ENCODE results near the gene WDR54. TPM values are rescaled to one million over a fixed set of nuclear protein-coding genes. Genes with fewer than 3 reads are reported as not detected.

WDR54 gene
- total RNA-seq, 4 donors from 2014 or later = 1.2 to 2.5 (median 2.3) TPM; not detected in 1

GRCh38 chr2:74424995-74425406 lies 3.5 kb downstream of the WDR54 start:
- no peaks in the 10 kb centered on the region for H3K9me3 ChIP-seq
- DNase-seq = no peak
- H3K4me1 ChIP-seq = peaks cover 0 to 12% (median under 1%) of the 10 kb centered on the region in 4 donors
- H3K4me3 ChIP-seq = no peak overlapping the region
- peak overlapping the region in 2 of 4 donors; percentile 46 to 75 for H3K27ac ChIP-seq
- TF ChIP-seq POLR2A (IDR thresholded peaks at IDR 0.05) (no peak), CTCF (IDR thresholded peaks at IDR 0.05) (no peak)
- H3K27me3 ChIP-seq = no peaks in the 10 kb centered on the region
- peaks cover 0 to 46% (median 0%) of the 10 kb centered on the region in 3 donors for H3K36me3 ChIP-seq

GRCh38 chr2:74425523-74425922 lies 4.0 kb downstream of the WDR54 start:
- peak in 1 of 3 donors; percentile 70 for DNase-seq
- no peaks in the 10 kb centered on the region for H3K9me3 ChIP-seq

GRCh38 chr2:74426181-74426758 lies 4.7 kb downstream of the WDR54 start:
- peaks cover 0 to 48% (median 0%) of the 10 kb centered on the region in 3 donors for H3K36me3 ChIP-seq
- H3K27me3 ChIP-seq = no peaks in the 10 kb centered on the region
- H3K9me3 ChIP-seq = no peaks in the 10 kb centered on the region
- no peak overlapping the region for H3K4me3 ChIP-seq
- TF ChIP-seq CTCF (IDR thresholded peaks at IDR 0.05) (no peak), POLR2A (IDR thresholded peaks at IDR 0.05) (no peak)
- no peak for DNase-seq
- peak overlapping the region in 1 of 4 donors; percentile 57 for H3K27ac ChIP-seq
- peaks cover 0 to 21% (median 4%) of the 10 kb centered on the region in 4 donors for H3K4me1 ChIP-seq

More at GRCh38 chr2:74425523-74425922, 4.0 kb downstream of the WDR54 start:
- TF ChIP-seq POLR2A (IDR thresholded peaks at IDR 0.05) (no peak), CTCF (IDR thresholded peaks at IDR 0.05) (no peak)
- H3K27me3 ChIP-seq = no peaks in the 10 kb centered on the region
- H3K4me3 ChIP-seq = no peak overlapping the region
- peaks cover 0 to 17% (median 3%) of the 10 kb centered on the region in 4 donors for H3K4me1 ChIP-seq
- H3K36me3 ChIP-seq = peaks cover 0 to 46% (median 0%) of the 10 kb centered on the region in 3 donors
- H3K27ac ChIP-seq = peak overlapping the region in 2 of 4 donors; percentile 46 to 75

- Histone ChIP-seq H3K4me1 (peaks cover 0 to 16% (median 4%) of the 10 kb centered on the region in 4 donors), H3K27me3 (no peaks in the 10 kb centered on the region)
These were observed 6.0 kb downstream of the WDR54 start for GRCh38 chr2:74427551-74427950.

GRCh38 chr2:74428675-74429074 lies 7.1 kb downstream of the WDR54 start:
- Histone ChIP-seq H3K27ac (peak overlapping the region in 1 of 4 donors; percentile 91), H3K36me3 (peaks cover 0 to 60% (median 0%) of the 10 kb centered on the region in 3 donors)
- TF ChIP-seq POLR2A (IDR thresholded peaks at IDR 0.05) = no peak
- TF ChIP-seq CTCF (IDR thresholded peaks at IDR 0.05) = no peak

More at GRCh38 chr2:74427551-74427950, 6.0 kb downstream of the WDR54 start:
- no peak for DNase-seq
- H3K27ac ChIP-seq = no peak overlapping the region
- no peak for TF ChIP-seq CTCF (IDR thresholded peaks at IDR 0.05)
- H3K4me3 ChIP-seq = no peak overlapping the region
- H3K36me3 ChIP-seq = peaks cover 0 to 60% (median 0%) of the 10 kb centered on the region in 3 donors
- H3K9me3 ChIP-seq = no peaks in the 10 kb centered on the region

More at GRCh38 chr2:74428675-74429074, 7.1 kb downstream of the WDR54 start:
- H3K27me3 ChIP-seq = no peaks in the 10 kb centered on the region
- H3K4me1 ChIP-seq = peaks cover 0 to 16% (median 4%) of the 10 kb centered on the region in 4 donors
- H3K9me3 ChIP-seq = no peaks in the 10 kb centered on the region
- no peak overlapping the region for H3K4me3 ChIP-seq
- no peak for DNase-seq
